Uterus (tissue), 2 donors: ENCODE data around the gene TTLL9.

ENCODE experiments used
- POLR2A ChIP-seq, 2 donors: fragments of 450-650 bp; IDR thresholded peaks; one replicate each; pipeline ENCODE4 v1.6.1; 2016; ENCODE audit warnings: antibody characterized with exemption in 2 of 2, mild to moderate bottlenecking in 1 of 2, moderate library complexity in 1 of 2
- TF ChIP-seq, protein P1 (sequence below), 4 experiments: fragments of 200-600 bp in 2 of 4; fragments of 450-650 bp in 2 of 4; sonication (generic) in 2 of 4; IDR thresholded peaks; one replicate each; pipeline ENCODE4 v1.5.1; 2016 to 2019; ENCODE audit warnings: antibody characterized with exemption in 4 of 4, mild to moderate bottlenecking in 2 of 4, moderate library complexity in 1 of 4

DNA sequence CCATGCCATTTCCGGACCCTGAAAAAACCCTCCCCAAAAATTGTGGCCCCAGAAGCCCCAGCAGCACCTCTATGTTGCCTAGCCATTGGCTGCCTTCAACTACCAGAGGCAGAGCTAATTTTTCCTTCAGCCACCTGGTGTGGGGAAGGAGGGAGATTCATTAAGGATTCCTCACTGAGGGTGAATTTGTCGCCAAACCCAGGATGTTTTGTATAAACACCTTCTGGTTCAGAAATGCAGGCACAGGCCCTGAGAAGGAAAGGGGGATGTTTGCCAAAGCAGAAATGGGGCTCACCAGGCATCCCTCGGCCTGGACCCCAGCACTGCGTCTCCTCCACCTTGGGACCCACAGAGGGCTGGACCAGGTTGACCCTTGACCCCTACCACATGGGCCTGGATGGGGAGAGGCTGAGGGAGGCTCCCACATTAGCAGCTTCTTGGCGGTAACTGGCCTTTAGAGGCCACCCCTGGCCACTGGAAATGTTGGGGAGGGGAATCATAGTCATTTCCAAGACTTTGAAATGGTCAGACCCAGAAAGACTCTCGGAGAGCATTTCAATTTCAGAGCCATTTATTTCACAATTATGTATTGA, 83.2 kb downstream of the TTLL9 start:
- TF ChIP-seq, protein P1, sequence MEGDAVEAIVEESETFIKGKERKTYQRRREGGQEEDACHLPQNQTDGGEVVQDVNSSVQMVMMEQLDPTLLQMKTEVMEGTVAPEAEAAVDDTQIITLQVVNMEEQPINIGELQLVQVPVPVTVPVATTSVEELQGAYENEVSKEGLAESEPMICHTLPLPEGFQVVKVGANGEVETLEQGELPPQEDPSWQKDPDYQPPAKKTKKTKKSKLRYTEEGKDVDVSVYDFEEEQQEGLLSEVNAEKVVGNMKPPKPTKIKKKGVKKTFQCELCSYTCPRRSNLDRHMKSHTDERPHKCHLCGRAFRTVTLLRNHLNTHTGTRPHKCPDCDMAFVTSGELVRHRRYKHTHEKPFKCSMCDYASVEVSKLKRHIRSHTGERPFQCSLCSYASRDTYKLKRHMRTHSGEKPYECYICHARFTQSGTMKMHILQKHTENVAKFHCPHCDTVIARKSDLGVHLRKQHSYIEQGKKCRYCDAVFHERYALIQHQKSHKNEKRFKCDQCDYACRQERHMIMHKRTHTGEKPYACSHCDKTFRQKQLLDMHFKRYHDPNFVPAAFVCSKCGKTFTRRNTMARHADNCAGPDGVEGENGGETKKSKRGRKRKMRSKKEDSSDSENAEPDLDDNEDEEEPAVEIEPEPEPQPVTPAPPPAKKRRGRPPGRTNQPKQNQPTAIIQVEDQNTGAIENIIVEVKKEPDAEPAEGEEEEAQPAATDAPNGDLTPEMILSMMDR (IDR thresholded peaks at IDR 0.05), result no peak
- TF ChIP-seq POLR2A (IDR thresholded peaks at IDR 0.05), result no peak
